ENCODE data around the gene MOK.
"Not testable (repeated sequence)": the region's sequence is repeated elsewhere in the genome, so short reads cannot be mapped to it uniquely, and the experiment has no call there.

Gene MOK

DNA sequence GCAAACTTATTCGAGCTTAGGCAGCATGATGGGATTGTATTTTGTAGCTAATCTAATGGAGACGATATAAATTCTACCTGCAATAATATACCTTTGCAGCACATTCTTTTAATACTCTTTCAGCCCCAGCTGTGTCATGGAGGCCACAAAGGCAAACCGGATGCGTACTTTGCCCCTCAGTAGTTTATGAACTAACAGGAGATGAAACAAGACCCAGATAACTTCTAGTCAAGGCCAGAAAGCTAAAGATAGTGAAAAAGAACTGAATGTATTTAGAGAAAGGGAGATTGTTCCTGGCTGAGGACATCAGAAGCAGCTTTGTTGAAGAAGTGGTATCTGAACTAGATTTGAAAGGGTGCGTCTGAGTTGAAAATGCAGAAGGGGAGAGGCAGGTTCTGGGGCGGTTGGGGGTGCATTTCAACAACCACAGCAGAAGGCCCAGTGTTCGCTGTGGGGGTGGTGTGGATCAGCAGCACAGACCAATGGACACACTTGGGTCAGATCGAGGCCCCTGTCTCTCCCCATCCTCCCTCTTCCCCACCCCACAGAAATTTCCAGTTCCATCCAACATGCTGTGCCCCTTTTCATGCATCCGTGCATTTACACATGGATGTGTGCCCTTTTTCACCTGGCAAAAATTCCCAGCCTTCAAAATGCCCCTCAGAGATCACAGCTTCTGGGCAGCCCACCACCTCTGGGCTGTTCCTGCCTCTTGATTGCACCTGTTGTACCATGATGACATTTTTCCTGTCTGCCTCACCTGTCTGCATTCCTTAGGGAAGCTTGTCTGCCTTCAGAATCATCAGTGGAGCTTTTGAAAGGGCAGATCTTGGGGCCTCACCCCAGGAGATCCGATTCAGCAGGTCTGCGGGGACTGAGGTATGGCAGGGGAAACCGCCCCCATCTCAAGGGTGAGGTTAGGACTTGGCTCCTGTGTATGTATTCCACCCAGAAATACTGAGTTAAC, 16.8 kb upstream of the MOK start:
- no peak for DNase-seq

GRCh38 chr14:102320671-102321455, 15.9 kb upstream of the MOK start:
- no peak for DNase-seq

GRCh38 chr14:102320033-102320660, 15.2 kb upstream of the MOK start:
- peak; percentile 12 for DNase-seq

DNA sequence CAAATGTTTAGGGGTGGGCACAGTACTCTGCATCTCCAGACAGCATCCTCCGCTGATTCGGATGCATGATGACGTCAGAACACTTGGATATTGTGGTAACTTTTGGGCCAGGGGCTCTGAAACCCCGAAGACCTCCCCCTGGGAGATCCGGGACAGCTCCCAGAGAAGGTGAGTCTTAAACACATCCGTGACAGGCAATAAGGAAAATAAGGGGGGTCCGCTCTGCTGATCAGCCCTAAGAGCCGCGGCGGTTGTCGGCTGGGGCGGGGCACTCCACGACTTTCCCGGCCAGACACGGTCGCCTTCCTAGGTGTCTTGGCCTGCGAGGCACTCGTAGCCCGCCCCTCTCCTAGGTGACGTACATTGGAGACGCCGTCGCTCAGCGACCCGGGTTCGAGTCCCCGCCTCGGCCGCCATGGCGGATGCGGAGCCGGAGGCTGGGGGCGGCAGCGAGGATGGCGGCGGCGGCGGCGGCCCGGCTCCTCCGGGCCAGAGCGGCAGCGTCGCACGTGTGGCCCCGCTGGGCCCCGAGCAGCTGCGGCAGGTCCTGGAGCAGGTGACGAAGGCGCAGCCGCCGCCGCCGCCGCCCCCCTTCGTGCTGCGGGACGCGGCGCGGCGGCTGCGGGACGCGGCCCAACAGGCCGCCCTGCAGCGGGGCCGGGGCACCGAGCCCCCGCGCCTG, 14.5 kb upstream of the MOK start, which contains the start of gene ZNF839:
Gene ZNF839, plus strand, starts transcription at position 396 of the 682 bp plus-strand sequence. Its CDS starts 20 bp downstream, at position 416.
- DNase-seq = peak; percentile 81

GRCh38 chr14:102318781-102319276, 13.9 kb upstream of the MOK start:
- no peak for DNase-seq

GRCh38 chr14:102317564-102318248, 12.7 kb upstream of the MOK start:
- DNase-seq = peak; percentile 43

DNA sequence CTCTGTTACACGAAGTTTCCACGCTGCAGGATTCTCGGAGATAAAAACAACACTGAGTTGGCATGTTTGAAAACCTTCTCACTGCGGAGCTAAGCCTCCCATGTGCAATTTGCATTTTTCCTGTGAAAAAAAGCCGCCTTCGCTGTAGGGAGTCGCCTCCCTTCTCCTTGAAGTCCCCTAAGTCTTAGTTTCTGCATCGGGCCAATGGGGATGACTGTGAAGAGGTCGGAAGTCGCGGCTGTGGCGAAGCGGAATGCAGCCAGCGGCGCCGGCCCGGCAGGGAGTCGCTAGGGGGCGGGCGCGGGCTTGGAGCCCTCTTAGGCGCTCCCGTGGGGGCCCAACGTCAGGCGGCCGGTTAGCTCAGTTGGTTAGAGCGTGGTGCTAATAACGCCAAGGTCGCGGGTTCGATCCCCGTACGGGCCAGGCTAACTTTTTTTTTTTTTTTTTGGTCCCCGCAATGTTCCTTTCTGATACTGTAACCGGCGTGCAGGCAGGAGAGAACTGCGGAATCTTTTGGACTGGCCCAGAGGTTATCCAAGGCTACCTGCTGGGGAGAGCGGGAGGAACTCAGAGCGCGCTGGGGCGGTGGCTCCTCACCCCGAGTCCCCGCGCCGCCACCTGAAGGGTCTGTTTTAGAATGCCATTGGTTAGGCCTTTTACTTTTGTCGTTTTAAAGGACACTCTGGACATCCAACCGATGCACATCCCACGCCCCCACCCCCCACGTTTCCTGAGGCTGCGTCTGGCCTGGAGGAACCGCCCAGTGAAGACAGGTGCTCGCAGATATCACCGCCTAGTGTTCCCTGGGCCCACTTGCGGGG, 12.0 kb upstream of the MOK start:
- peak; percentile 86 for DNase-seq

DNA sequence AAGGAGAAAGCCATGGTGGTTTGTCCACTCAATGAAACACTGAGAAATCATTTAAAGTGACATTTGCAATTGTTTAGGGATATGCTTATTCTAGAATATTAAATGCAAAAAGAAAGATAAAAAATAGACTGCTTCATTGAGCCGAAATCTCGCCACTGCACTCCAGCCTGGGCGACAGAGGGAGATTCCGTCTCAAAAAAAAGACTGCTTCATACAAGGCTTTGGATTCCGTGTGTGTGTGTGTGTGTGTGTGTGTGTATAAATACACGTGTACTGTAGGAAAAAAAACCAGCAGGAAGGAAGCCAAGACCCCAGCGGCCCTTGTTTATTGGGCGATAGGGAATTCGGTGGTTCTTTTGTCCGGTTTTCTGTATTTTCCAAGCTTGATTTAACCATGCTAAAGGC, 11.4 kb upstream of the MOK start:
- DNase-seq = peak; percentile 52

- DNase-seq = no peak
Observed at GRCh38 chr14:102315121-102315520, 10.2 kb upstream of the MOK start.

- peak; percentile 81 for DNase-seq
Observed at GRCh38 chr14:102314242-102315011, 9.5 kb upstream of the MOK start.

DNA sequence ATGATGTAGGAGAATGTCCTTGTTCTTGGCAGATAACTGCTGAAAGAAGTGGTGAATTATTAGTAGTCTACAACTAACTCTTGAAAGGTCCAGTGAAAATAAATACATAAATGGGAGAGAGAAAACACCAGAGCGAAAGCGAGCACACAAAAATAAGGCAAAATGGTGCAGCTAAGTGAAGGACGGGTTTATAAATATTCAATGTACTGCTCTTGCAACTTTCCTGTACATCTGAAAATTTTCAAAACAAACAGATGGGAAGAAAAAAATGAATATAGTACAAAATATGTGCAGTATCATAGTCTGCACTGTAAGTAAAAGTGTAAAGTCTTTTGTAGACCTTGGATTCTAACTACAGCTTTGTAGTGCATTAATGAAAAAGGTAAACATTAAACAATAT, 1.3 kb downstream of the MOK start:
- no peak for DNase-seq

- DNase-seq = not testable (repeated sequence)
Observed at GRCh38 chr14:102298303-102299070, 6.5 kb downstream of the MOK start.

GRCh38 chr14:102297436-102298170, 7.4 kb downstream of the MOK start:
- DNase-seq = no peak

DNA sequence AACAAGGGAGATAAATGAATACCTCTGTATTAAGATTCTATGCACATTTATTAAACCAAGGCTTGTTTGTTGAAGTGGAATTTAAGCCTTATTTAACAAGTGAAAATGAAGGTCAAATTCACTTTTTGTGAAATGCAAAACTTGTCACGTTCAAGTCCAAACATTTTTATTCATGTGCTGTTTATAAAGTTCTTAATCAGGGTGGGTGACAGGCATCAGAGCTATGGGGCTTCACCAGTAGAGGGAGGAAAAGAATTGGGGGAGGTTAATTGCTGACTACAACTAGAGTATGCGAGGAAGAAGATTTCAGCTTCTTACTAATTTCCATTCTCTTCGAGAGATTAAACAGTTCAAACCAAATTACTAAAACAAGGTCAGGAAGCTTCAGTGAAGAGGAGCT, 9.7 kb downstream of the MOK start:
- DNase-seq = no peak

DNA sequence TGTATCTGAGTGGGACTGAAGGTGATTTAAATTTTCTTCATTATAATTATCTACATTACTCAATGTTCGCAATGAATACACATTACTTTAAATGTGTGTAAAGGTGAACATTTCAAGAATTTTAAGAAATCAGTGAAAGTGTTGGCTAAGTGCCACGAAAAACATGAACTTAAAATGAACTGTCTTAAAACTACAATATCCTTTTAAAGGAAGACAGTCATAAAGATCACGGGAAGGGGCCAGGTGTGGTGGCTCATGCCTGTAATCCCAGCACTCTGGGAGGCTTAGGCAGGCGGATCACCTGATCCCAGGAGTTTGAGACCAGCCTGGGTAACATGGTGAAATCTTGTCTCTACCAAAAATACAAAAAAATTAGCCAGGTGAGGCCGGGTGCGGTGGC, 11.2 kb downstream of the MOK start:
- DNase-seq = no peak

DNA sequence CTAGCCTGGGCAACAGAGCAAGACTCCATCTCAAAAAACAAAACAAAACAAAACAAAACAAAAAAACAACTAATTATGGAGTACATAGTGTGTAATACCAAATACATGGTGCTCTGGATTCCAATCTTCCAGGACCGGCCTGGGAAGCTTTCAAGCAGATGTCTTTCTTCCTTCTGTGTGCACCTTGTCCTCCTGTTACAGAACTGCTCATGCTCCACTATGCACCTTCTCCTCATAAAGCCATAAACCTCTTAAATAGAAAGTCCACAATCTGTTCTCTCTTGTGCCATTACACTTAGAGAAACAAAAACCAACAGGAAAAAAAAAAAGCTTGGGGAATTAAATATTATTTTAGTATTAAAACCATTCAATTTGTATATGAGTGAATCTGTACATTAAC, 12.5 kb downstream of the MOK start:
- no peak for DNase-seq

GRCh38 chr14:102288139-102288538, 16.8 kb downstream of the MOK start:
- no peak for DNase-seq

GRCh38 chr14:102285106-102285505, 19.9 kb downstream of the MOK start:
- no peak for DNase-seq
